NK-92 (cell line): ENCODE measurements around the gene PPP2R2C.

Source experiments
- DNase-seq: peaks from one replicate; lab custom pipeline; 2025; ENCODE audit not compliant: unreplicated experiment; lab: John Stamatoyannopoulos, UW

PPP2R2C gene

DNA sequence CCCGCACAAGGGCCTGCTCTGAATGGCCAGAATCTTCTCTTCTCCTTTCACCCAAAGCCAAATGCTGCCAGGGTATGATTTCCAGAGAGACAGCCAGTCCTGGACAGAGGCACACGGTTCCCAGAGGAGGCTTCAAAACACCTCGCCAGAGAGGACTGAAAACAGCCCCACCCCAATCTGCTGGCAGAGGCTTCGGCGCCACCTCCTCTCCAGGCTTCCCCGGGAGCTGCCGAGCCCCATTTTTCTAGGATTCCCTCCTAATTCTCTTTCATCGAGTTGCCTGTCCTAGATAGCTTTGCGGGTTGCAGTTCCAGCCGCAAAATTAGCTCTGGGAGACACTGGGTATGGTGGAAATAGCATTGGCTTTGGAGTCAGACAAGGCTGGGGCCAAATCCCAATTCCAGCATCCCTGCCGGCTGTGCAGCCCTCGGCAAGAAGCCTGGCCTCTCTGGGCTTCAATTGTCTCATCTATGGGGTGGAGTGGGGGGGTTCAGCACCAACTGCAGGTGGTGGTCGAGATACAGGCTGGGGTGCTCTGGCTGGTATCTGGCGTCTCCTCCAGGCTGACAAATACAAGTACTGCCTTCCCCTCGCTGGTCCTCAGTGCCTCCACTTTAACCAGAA lies 22.6 kb downstream of the PPP2R2C start:
- DNase-seq = no peak

DNA sequence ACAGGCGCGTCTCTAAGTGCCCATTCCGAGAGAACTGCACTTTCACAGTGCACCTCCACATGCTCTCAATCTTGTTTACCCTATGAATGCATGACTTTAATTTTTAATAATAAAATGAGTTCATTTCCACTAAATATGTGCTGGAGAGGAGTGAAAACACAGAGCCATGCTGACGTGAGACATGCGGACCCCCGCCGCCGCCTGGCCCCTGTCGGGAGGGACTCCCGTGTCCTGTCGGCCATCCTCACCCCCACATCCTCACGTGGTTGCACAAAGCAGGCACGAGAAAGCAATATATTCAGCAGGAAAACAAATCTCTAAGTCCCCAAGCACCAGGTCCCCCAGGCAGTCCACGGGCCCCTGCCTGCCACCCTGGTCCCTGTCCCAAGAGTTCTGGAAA lies 23.1 kb downstream of the PPP2R2C start:
- DNase-seq = no peak

DNA sequence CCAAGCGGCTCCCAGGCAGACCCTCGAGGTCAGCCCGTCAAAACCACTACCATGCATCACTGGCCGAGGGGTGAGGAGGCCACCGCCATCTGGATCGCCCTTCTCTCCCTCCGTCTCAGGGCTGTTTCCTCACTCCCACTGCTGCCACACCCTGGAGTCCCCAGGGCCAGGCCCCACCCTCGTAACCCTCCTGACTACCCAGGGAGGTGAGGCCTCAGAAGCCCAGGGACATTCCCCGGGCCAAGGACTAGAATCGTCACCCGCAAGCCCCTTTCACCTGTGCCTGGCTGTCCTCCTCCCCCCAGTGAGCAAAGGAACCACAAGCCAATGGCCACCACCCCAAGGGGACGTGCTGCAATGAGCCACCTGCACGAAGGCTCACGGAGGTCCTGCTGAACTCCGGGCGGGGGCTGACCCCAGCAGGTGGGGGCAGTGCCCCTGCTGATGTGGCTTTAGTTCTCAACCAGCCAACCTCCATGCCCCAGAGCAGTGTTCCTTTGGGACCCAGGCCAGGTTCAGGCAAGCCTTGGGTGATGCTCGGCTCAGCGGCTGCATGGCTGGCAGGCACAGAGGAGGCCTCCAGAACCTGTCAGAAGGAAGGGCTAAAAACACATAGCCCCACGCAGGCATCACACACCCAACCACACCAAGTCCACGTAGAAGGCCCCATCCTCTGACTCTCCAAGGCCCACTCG lies 23.8 kb downstream of the PPP2R2C start:
- no peak for DNase-seq

DNA sequence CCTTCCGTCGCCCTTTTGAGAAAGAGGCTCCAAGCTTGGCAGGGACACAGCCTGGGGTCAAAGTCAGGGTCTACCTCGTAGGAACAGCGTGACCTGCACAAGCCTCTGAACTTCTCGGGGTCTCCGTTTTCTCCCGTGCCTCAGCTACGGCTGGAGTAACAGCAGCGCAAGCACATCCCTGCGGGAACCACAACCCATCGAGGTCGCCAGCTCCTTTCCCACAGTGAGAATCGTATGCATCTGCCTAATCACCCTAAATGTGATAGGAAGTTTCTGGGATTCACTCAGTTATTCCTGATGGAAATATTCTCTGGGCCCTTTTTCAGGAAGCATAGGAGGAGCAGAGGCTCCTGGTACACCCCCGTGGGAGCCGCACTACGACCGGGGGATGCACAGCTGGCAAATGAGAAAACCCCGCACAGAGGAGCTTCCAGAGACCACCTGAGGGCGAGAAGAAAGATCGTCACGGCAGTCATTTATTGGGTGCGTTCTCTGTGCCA lies 24.7 kb downstream of the PPP2R2C start:
- no peak for DNase-seq

DNA sequence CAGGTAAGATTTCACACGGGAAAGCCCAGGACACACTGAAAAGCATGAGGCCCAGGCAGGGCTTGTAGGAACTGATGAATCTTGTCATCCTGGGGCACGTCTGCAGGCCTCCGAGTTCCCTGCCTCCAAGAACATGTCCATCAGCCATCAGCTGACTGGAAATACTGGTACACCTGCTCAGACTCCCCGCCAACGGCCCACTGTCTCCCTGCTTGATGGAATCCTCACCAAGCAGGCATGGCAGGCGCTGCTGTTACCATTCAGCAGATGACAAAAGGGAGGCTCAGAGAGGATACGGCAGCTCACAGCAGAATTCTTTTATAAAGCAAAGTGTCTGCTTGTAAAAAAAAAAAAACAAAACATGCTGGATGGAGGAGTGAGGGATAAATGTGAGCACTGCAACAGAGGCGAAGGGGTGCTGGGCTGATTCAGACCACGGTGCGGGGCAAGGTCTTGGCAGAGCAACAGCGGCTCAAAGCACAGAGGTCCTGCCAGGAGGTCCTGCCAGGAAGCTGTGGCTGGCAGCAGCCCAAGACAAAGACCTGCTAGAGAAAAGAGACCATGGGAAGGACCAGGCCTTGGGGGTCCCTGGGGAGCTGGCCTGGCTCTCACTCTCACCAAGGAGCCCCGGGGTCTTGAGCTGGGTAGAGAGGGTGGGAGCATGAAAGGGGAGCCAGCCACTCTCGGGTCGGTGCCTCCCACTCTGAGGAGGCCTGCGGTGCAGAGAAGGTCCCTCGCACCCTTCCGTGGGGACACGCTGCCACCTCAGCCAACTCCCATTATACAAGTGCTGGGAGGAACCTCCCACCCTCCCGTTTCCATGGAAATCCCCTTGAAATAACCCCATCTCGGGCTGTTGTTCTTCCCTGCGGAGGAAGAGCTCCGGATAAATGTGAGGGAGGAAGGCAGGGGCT lies 25.6 kb downstream of the PPP2R2C start:
- no peak for DNase-seq

DNA sequence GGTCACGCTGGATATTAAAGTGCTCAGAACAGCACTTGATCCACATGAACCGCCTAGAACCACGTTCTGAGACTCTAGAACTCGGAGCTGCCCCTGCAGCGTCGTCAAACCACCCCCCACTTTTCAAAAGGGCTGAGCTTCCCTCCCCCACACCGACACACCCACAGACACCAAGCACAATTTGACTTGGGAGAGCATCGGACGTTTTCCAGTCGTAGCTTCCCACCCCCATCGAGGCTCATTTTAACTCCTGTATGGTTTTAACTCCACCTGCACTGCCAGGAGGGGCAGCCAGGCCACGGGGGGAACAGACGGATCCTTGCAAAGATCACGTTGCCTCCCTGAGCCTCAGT lies 26.3 kb downstream of the PPP2R2C start:
- no peak for DNase-seq

DNA sequence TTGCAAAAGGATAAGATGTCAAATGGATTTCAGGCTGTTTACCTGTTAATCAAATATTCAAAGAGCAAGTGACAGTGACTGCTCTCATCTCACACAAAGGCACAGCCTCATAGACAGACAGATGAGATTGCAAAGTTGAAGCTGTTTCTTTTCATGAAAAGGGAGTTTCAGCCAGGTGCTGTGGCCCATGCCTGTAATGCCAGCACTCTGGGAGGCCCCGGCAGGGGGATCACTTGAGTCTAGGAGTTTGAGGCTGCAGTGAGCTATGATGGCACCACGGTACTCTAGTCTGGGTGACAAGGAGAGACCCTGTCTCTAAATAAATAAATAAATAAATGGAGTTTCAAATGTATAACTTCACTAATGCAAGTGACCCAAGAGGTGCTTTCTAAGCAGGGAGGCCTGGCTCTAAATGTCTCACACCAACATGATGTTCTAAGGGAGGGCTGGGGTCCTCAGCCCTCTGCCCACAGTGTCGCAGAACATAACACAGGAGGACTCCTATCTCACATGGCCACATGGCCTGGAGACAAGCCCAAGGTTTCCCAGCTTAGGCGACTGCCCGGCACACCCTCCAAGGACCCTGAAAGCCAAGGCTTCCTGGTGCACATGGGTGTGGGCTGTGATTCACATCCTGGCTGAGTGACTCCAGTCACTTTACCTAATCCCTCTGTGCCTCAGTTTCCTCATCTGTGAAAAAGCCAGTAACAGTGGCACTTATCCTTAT lies 26.8 kb downstream of the PPP2R2C start:
- DNase-seq = no peak

DNA sequence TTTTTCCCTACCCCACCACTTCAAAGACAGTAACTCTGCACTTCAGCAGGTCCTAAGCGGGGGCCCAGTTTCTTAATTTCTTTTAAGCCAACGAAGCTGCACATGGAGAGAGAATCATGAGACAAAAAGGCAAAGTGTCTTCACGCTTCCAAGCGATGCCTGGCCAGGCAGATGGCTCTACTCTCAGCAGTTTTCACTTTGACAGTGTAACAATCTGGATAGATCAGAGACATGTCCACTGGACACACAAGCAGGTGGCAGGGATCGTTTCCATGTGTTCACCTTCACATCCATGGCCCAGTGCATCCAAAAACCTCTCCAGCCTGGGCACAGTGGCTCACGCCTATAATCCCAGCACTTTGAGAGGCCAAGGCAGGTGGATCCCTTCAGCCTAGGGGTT lies 27.8 kb downstream of the PPP2R2C start:
- no peak for DNase-seq

DNA sequence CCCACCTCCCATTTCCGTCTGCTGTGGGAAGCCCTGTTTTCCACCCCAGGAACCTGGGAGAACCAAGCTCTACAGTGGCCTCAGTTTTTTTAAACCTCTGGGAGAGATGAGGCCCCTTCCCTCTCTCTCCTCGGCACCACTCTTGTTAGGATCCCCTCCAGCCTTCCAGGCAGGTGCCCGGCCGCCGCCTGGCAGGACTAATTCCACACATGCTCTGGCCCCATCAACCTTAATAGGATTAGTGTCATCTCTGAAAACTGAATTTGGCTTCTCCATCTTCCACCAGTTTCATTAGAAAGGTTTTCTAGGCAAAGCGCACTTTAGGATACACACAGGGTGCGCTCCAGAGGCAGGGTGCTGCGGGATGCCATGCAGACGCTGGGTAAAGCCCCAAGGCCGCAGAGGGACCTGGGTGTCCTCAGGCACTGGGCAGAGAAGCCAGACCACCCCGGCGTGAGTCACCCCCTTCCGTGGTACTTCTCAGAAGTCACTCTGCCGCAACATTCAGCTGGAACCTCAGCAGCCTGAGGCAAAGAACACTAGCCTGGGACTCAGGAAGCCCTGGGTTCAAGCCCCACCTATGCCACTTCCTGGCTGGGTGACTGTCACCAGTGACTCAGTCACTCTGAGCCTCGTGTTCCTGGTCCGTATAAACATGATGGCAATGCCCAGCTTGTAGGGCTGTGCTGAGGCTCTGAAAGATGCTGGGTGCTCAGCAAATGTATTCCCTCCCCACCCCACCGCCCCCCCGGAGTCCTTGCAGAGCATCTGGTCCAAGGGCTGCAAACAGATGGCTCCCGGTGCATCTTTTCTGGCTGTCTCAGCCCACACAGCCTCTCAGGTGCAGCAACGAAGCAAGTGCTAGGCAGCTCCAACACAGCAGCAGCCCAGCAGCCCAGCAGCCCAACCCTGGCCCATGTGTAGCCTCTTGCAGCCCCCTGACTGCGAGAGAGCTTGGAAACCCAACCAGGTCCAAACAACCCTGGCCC lies 29.1 kb downstream of the PPP2R2C start:
- no peak for DNase-seq

DNA sequence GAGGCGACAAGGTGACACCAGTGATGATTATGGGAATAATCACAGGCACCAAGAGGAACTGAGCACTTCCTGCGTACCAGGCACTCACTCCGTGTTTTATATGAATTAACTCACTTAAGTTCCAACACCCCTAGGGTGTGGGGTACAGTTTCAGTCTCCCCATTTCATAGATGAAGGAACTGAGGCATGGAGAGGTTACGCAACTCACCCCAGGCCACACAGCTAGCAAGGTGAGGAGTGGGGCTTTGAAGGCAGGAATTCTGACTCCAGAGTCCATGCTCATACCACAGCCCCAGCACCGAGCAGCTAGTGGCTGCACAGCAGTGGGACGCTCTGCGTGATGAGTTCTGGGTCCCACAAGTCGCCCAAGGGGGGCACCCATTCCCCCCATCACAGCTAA lies 29.9 kb downstream of the PPP2R2C start:
- DNase-seq = no peak

DNA sequence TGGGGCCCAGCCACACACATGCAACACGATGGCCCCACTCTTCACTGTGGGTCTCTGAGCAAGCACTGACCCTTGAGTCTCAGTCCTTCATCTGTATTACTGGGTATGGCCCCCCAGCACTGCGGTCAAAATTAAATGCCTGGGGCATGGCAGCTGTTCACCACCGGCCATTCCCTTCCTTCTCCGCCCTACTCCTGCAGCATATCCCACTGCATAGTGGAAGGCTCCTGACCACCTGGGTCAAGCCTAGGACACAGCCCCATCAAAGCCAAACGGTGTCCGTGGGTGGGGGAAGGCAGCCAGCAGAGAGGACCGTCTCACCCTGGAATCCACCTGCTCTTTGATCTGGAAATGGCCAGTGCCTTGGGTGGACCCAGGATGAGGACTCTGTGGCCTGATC lies 30.7 kb downstream of the PPP2R2C start:
- DNase-seq = no peak

DNA sequence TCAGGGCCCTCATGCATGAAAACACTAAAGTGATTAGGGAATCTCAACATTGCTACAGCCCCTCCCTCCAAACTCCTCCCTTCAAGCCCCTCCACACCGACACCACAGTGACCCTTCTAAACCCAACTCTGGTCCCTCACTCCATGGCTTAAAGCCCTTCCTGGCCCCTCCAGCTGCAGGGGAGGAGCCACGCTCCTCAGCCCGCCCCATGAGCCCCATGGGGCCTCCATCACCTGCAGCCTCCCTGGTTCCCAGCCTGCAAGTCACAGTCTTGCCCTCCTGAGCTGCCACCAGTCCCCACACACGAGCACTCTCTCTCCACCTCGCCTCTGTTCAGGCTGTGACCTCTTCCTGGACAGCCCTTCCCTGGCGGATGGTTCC lies 31.2 kb downstream of the PPP2R2C start:
- no peak for DNase-seq

DNA sequence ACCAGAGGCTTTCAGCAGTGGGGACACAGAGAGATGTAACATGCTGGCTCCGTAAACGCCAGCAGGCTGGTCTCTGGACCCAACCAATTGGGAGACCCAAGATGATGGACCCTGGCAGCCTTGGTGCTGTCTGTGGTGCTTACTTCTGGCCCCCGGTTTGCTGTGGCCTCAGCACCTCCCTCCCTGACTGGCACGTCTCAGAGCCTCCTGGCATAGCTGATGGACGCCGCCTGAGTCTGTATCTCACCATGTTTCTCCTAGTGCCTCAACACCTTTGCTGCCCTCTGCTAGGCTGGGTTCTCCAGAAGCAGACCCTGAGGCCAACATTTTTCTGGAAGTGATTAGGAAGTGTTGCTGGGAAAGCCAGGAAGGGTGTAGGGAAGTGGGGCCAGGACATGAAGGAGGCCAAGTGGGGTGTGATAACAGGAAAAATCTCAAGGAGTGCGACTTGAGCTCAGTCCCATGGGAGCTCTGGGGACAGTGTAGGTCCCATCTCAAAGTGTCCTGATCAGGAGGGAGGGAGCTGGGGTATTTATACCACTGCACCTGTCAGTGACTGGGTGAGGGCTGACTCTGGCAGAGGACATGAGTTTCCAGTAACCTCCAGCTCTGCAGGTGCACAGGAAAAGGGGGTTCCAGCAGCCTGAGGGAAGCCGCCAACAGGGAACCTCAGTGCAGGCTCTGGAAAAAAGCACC lies 31.8 kb downstream of the PPP2R2C start:
- no peak for DNase-seq

DNA sequence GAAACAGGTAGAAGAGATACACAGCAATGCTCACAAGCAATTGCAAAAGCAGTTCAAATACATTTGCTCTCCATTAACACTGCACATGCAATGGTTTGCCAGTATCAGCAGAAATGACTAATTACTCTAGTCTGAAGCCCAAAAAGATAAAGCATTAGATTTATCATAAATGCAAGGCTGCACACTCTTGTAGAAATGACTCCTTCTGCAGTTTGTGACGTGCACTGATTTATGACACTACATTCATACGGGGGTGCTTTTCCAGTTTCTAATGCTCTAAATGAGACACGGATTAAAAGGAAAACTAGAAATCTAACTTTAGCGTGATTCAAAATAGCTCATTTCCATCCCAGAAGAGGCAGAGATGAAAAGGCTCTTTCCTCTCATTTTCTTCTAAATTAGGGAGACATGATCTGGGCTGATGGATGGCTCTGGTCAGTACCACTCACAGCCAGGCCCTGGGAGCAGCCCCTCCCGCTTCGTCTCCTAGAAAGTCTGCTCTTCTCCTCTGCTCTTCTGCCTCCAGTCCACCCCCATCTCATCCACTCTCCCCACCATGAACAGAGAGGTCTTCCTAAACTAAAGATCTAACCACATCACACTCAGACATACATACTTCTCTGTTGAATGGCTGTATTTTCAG lies 33.2 kb downstream of the PPP2R2C start:
- DNase-seq = no peak

DNA sequence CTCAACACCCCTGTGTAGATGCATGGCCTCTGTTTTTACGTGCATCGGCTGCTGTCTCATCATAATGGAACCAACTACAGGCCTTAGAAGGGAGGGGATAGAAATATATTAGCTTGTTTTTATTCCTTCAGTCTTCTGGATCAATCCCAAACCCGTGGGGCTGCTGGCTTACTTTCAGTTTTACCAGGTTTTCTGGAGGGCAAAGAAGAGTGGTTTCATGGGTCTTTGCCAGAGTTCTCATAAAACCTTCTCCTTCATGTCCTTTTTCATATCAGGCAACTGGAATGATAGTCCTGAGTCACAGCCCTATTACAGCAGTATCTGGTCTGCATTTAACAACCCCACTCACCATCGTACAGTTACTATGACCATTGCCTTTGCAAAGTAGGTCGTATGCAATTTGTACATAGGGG lies 34.6 kb downstream of the PPP2R2C start:
- DNase-seq = no peak

DNA sequence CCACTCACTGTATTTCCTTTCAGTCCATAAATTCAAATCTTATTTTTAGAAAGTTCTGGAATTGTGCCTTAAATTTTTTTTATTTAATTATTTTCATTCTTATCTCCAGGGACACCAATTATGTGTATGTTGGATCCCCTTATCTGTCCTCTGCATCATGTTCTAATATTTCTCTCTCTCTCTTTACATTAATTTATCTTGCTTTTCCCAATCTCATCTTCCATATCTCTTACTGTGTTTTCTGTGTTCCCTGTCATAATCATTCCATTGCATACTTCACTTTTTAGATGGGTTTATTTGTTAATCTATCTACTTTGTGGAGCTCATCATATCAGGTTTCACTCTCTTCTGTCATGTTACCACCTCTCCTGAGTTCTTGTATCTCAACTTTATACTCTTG lies 37.4 kb downstream of the PPP2R2C start:
- no peak for DNase-seq

DNA sequence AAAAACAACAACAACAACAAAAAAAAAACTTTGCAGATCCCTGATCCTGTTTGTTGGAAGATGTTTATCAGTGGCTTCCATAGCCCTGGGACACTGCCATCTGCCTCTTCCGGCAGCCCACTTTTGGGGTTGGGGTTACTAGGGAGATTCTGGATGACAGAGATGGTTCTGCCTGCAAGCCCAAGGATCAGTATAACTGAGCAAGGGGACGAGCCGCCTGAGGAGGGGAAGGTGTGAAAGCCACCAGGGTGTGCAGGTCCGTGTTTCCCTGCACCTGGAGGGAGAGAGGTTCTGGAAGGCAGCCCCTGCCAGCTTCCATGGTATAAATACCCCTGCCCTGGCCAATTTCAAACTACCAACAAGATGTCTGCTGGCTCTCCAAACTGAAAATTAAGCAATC lies 41.5 kb downstream of the PPP2R2C start:
- DNase-seq = no peak

DNA sequence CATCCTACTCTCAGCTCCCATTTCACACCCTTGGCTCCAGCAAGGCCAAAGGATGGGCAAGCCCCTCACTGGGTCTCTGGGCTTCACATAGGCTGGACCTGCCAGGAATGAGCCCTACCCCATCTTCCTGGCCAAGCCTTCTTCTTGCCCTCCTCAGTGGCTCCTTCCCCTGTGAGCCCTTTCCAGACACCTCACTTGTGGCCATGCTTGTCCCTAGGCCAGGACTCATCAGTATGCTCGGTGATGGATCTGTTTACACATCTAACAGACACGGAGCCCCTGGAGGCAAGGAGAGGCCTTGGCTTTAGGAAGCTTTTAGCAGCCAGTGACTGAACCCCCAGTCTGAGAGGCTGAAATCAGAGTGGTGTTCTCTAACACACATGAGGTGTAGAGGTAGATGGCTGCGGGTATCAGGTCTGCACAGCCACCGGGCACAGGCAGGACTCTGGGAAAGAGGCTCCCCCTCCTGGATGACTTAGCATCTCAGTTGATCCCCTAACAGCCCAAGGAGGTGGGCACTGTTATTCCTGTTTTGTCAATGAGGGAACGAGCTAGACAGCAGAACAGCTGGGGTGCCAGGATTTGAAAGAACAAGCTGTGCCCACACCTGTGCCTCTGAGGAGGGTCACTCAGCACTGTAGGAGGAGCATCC lies 44.8 kb downstream of the PPP2R2C start:
- DNase-seq = no peak
